Left lung (tissue), 10 donors: ENCODE results near the gene WIPI1. TPM values are rescaled to one million over a fixed set of nuclear protein-coding genes. Genes with fewer than 3 reads are reported as not detected.

Source experiments
- ATAC-seq: fragments of 200-7000 bp; cut with Tn5 transposase; one replicate; pipeline ENCODE4 v1.9.1; 2020; ENCODE audit warnings: moderate library complexity
- DNase-seq, 4 donors: peaks; one replicate each; pipeline ENCODE4 v3.0.0-alpha.2; 2013 to 2020
- H3K27ac ChIP-seq, 2 donors: fragments of 200-600 bp; sonication (generic) in 1 of 2; one replicate each; pipeline versions ENCODE4 v1.5.0 to v1.8.0; 2020 to 2021
- H3K27me3 ChIP-seq, 2 donors: fragments of 200-600 bp; sonication (generic) in 1 of 2; one replicate each; pipeline versions ENCODE4 v1.5.0 to v1.8.0; 2020 to 2021
- H3K36me3 ChIP-seq, 2 donors: fragments of 200-600 bp; sonication (generic) in 1 of 2; one replicate each; pipeline versions ENCODE4 v1.5.0 to v1.8.0; 2020 to 2021
- H3K4me1 ChIP-seq, 2 donors: fragments of 200-600 bp; one replicate each; pipeline ENCODE4 v1.8.0; 2021
- H3K4me3 ChIP-seq, 2 donors: fragments of 200-600 bp; sonication (generic) in 1 of 2; one replicate each; pipeline versions ENCODE4 v1.5.0 to v1.8.0; 2020 to 2021; ENCODE audit warnings: mild to moderate bottlenecking in 1 of 2
- H3K9me3 ChIP-seq, 2 donors: fragments of 200-600 bp; sonication (generic) in 1 of 2; one replicate each; pipeline versions ENCODE4 v1.5.0 to v1.8.0; 2020 to 2021
- CTCF ChIP-seq, 2 donors: fragments of 200-600 bp; sonication (generic) in 1 of 2; IDR thresholded peaks; one replicate each; pipeline versions ENCODE4 v1.5.0 to v1.8.0; 2021; ENCODE audit warnings: antibody characterized with exemption in 2 of 2
- intact Hi-C, 2 donors: fragments of 100-400 bp; cut with DNase I; formaldehyde crosslinking; loops; one replicate each; pipeline versions ENCODE4 v1.11.2 to v1.14.2; 2022
- polyA plus RNA-seq, 6 donors: library from polyadenylated mRNA; unstranded; fragments of 120-200 nt; gene quantifications; one replicate each; pipeline ENCODE4 v1.2.1, GENCODE V29; 2013; ENCODE audit not compliant: insufficient read length in 6 of 6
- total RNA-seq, 2 donors: library from RNA; stranded (reverse); fragmentation: NEBNext Ultra II Directional; extraction: Animal tissue kit (Norgen Biotek cat#: 25700); gene quantifications; one replicate each; pipeline ENCODE4 v1.2.1, GENCODE V29; 2021
- donor health status: DM: no; HTN: yes; CAD: no.
- donor health status: DM: no; HTN: no; CAD: no.

WIPI1 gene
- total and polyA plus RNA-seq, 8 donors = 19.2 to 57.1 (median 21.7) TPM

GRCh38 chr17:68437979-68438822 lies 19.1 kb downstream of the WIPI1 start:
- DNase-seq = peak in 3 of 4 donors; percentile 37 to 78 (median 63)
- intact Hi-C loops = no loop called here
- no peak for TF ChIP-seq CTCF (IDR thresholded peaks at IDR 0.05)
- ATAC-seq = peak; percentile 74
- peaks cover 12 to 74% of the 10 kb centered on the region in 2 donors for H3K4me1 ChIP-seq
- no peaks in the 10 kb centered on the region for H3K27me3 ChIP-seq
- no peaks in the 10 kb centered on the region for H3K9me3 ChIP-seq
- H3K4me3 ChIP-seq = no peak overlapping the region
- peaks cover 0 to 47% of the 10 kb centered on the region in 2 donors for H3K36me3 ChIP-seq
- peak overlapping the region; percentile 68 to 90 for H3K27ac ChIP-seq

GRCh38 chr17:68435876-68436842 lies 21.1 kb downstream of the WIPI1 start:
- H3K36me3 ChIP-seq = peaks cover 0 to 51% of the 10 kb centered on the region in 2 donors
- ATAC-seq = peak; percentile 86
- H3K27ac ChIP-seq = peak overlapping the region in 1 of 2 donors; percentile 90
- intact Hi-C loops = no loop called here
- TF ChIP-seq CTCF (IDR thresholded peaks at IDR 0.05) = peak; percentile 88 to 93
- no peaks in the 10 kb centered on the region for H3K27me3 ChIP-seq
- H3K9me3 ChIP-seq = no peaks in the 10 kb centered on the region
- H3K4me3 ChIP-seq = no peak overlapping the region
- peak in 2 of 4 donors; percentile 73 to 75 for DNase-seq
- H3K4me1 ChIP-seq = peaks cover 4 to 54% of the 10 kb centered on the region in 2 donors

- DNase-seq (no peak), ATAC-seq (no peak)
- H3K4me1 ChIP-seq = peaks cover 4 to 46% of the 10 kb centered on the region in 2 donors
- intact Hi-C loops = no loop called here
- TF ChIP-seq CTCF (IDR thresholded peaks at IDR 0.05) = no peak
- H3K27ac ChIP-seq = no peak overlapping the region
- peaks cover 0 to 59% of the 10 kb centered on the region in 2 donors for H3K36me3 ChIP-seq
- no peak overlapping the region for H3K4me3 ChIP-seq
- H3K27me3 ChIP-seq = no peaks in the 10 kb centered on the region
- no peaks in the 10 kb centered on the region for H3K9me3 ChIP-seq
These were observed 21.9 kb downstream of the WIPI1 start for GRCh38 chr17:68435361-68435760.

- Histone ChIP-seq H3K27ac (no peak overlapping the region), H3K36me3 (peaks cover 0 to 72% of the 10 kb centered on the region in 2 donors), H3K4me3 (no peak overlapping the region), H3K4me1 (peaks cover 4 to 32% of the 10 kb centered on the region in 2 donors), H3K9me3 (no peaks in the 10 kb centered on the region), H3K27me3 (no peaks in the 10 kb centered on the region)
- no peak for TF ChIP-seq CTCF (IDR thresholded peaks at IDR 0.05)
- no peak for DNase-seq
- intact Hi-C loops = no loop called here
- no peak for ATAC-seq
These were observed 23.3 kb downstream of the WIPI1 start for GRCh38 chr17:68433911-68434508.
